VCaP (cell line): ENCODE results near the gene DPF3.

Source experiments
- H3K27ac ChIP-seq: fragments of 450-650 bp; 2 replicates; pipeline ENCODE4 v1.5.1; 2017
- CTCF ChIP-seq: fragments of 450-650 bp; conservative IDR thresholded peaks from 2 replicates; pipeline ENCODE4 v1.5.1; 2017; ENCODE audit warnings: mild to moderate bottlenecking, moderate library complexity

Gene DPF3

GRCh38 chr14:72604133-72604532 is 289.8 kb downstream of the DPF3 start:
- H3K27ac ChIP-seq = no peak overlapping the region
- TF ChIP-seq CTCF = no peak

- no peak overlapping the region for H3K27ac ChIP-seq
- TF ChIP-seq CTCF = no peak
These were observed 290.3 kb downstream of the DPF3 start for GRCh38 chr14:72603639-72604038.

- no peak for TF ChIP-seq CTCF
- H3K27ac ChIP-seq = no peak overlapping the region
These were observed 293.2 kb downstream of the DPF3 start for GRCh38 chr14:72600551-72601330.

GRCh38 chr14:72599579-72600470 is 294.1 kb downstream of the DPF3 start:
- no peak overlapping the region for H3K27ac ChIP-seq
- TF ChIP-seq CTCF = no peak

- no peak overlapping the region for H3K27ac ChIP-seq
- no peak for TF ChIP-seq CTCF
These were observed 295.6 kb downstream of the DPF3 start for GRCh38 chr14:72598306-72598705.

GRCh38 chr14:72597252-72598233 is 296.4 kb downstream of the DPF3 start:
- no peak overlapping the region for H3K27ac ChIP-seq
- no peak for TF ChIP-seq CTCF
